NCI-H524 treated with DMSO at 0.1 percent for 48 hours (cell line): ENCODE results near the gene KCTD5.

Experiments
- DNase-seq: peaks from one replicate; lab custom pipeline; 2025; lab: John Stamatoyannopoulos, UW

The KCTD5 gene

DNA sequence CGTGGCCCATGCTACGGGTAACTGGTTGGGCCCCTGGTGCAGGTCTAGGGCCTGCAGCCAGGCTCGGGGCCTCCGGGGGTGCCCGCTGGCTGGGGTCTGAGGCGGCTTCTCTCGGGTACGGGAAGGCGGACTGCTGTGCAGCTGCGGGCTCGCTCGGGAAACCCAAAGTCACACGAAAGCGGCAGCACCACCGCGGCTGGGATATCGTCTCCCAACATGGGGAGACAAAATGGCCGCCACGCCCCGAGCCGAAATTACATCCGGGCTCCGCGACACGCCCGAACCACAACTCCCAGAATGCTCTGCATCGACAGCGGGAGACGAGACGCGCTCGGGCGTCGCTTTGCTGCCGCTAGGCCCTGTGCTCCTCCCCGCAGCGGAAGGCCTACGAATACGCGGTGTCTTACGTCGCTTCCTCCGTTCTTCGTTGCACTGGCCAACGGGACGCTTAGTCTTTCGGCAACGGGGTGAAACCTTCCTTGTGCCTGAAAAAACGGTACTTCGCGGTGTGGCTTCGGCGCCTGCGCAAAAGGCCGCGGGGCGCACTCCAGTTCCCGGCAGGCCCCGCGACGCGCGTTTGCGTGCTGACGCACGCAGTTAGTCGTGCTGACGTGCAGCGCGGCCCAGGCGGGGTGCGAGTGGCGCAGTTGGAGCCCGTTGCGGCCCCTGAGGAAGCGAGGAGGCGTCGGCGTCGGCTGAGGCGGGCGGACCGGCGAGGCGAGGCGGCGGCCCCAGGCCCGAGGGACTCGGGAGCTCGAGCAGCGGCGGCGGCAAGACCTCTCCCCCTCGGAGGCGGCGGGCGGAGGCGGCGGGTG is 69.9 kb downstream of the KCTD5 start, which contains the start of gene SRRM2:
TSS of gene SRRM2 (plus strand) at position 604 of the 815 bp plus-strand sequence. CDS start 3,727 bp downstream, outside the sequence.
- DNase-seq: peak; percentile 87

DNA sequence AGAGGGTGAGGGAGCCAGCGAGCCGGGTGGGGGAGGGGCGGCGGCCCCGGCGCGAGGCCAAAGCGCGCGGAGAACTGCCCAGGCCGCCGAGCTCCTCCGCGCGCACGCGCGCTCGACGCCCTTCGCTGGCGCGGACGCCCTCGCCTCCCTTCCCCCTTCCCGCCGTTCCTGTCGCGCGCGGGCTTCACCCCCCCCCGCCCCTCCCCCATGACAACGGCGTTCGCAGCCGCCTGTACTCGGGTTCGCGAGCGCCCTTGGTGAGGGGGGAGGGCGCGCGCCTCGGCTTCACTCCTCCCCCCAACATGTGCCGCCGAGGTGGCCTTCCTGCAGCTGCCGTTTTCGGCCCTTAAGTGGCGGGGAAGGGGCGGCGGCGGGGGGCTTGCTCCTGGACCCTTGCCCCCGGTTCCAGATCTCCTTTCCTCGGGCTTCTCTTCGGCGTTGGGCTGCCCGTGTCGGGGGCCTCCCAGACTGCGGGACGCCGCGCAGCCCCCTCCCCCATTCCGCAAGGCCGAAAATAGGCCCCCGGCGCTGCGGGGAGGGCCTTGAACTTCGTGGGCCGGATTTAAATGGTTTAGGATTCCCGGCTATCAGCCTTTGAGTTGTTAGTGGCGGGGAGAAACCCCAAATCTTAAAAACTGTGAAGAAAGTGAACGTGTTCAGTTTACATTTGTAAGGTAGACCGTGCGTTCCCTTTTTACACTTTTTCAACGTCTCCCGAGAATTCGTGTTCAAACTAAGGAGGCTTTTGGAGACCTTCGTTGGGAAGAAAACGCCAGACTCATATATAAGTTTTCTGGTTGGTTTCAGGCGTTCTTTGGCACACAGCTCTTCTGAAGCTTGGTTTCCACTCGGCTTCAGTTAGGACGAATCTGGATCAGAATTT is 70.8 kb downstream of the KCTD5 start:
- no peak for DNase-seq

DNA sequence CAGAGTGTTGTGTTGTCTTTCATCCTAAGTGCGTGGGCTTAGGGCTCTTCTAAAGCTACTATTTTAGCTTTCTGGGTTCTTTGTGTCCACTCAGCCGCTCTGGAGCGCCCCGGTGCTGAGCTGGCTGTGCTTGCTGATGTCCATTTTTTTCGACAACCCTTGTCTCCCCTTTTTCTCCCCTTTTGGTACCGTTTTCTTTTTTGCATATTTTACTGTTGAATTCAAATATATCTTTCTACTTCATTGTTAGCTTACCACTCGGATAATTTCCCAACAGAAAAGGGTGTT is 71.4 kb downstream of the KCTD5 start:
- no peak for DNase-seq

DNA sequence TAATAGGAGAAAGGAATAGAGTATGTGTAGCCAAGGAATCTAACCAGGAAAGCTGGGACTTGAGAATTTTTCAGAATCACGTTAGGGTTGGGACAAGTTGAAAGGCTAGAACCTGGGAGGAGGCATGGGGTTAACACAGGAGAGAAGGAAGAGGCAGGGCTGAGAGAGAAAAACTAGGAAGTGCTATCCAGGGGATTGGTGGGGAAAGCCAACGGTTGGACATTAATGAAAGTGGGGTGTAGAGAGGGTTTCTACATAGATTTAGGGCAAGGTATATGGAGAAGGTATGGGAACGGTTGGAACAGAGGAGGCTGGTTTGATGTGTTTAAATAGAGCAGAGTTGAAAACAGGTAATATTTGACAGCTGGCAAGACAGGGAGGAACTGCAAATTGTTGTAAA is 72.8 kb downstream of the KCTD5 start:
- DNase-seq: no peak

DNA sequence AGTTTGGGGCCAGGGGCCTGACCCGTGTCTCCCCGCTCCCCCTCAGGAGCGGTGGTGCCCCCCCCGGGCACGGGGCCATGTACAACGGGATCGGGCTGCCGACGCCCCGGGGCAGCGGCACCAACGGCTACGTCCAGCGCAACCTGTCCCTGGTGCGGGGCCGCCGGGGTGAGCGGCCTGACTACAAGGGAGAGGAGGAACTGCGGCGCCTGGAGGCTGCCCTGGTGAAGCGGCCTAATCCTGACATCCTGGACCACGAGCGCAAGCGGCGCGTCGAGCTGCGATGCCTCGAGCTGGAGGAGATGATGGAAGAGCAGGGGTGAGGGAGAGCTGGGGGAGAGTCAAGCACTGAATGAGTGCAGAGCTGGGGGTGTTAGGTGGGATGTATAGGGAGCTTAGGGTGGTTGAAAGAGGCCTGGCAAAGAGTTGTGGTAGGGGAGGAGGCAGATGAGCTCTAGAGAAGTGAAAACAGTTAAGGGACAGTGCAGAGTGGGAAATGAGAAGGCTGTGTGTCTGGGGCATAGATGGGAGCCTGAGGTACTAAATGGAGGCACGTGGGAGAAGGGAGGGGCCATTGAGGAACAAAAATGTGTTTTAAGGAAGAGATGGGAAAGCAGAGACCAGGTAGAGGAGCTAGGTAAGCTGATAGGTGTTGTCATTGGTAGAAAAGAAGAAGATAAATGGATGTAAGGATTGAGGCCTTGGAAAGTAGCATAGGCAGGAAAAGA is 74.1 kb downstream of the KCTD5 start:
- DNase-seq: no peak

DNA sequence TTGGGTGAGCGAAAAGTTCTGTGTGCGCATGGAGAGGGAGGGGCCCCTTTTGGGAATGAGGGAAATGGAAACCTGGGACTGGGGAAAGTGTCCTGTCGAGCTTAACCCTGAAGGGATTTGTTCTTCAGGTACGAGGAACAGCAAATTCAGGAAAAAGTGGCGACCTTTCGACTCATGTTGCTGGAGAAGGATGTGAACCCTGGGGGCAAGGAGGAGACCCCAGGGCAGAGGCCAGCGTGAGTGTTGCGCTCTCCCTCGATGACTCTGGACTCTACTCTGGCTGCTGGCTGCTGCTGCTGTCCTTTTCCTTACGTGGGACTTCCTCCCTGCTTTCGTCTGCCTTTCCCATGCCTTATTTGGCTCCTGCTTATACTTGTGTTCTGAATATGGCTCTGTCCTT is 75.0 kb downstream of the KCTD5 start:
- DNase-seq: no peak
